NT2/D1 (cell line): ENCODE measurements around the gene ANKRD31.

Source experiments
- DNase-seq: peaks from one replicate; pipeline ENCODE4 v3.0.0-alpha.2; 2011; ENCODE audit warnings: low read depth, low spot score
- H3K27me3 ChIP-seq: 2 replicates; pipeline ENCODE4 v1.6.0; 2011; ENCODE audit warnings: mild to moderate bottlenecking; ENCODE audit not compliant: insufficient read length, insufficient read depth
- H3K36me3 ChIP-seq: 2 replicates; pipeline ENCODE4 v1.6.1; 2011; ENCODE audit warnings: mild to moderate bottlenecking, low read length, mixed read lengths; ENCODE audit not compliant: insufficient read depth, insufficient read length
- H3K4me1 ChIP-seq: 2 replicates; pipeline ENCODE4 v1.5.1; 2011; ENCODE audit not compliant: insufficient read depth, insufficient read length
- H3K4me3 ChIP-seq: 2 replicates; pipeline ENCODE4 v1.5.1; 2011; ENCODE audit warnings: low read depth; ENCODE audit not compliant: insufficient read length
- H3K9ac ChIP-seq: 2 replicates; pipeline ENCODE4 v1.6.0; 2011; ENCODE audit warnings: low read depth; ENCODE audit not compliant: insufficient read length
- H3K9me3 ChIP-seq: 2 replicates; pipeline ENCODE4 v1.5.1; 2011; ENCODE audit warnings: mild to moderate bottlenecking, low read length; ENCODE audit not compliant: insufficient read depth
- SUZ12 ChIP-seq: IDR thresholded peaks from 2 replicates; pipeline ENCODE4 v1.6.1; 2011; ENCODE audit not compliant: insufficient read length, insufficient read depth; ENCODE audit errors: extremely low read depth
- YY1 ChIP-seq: IDR thresholded peaks from 2 replicates; pipeline ENCODE4 v1.6.1; 2011; ENCODE audit not compliant: insufficient read length, insufficient read depth
- ZNF274 ChIP-seq: IDR thresholded peaks from 2 replicates; pipeline ENCODE4 v1.6.1; 2011; ENCODE audit warnings: mild to moderate bottlenecking, low read depth, low read length

ANKRD31 gene

GRCh38 chr5:75050415-75050814 lies 186.3 kb downstream of the ANKRD31 start:
- peaks cover 8% of the 10 kb centered on the region for H3K4me1 ChIP-seq
- peaks cover 25% of the 10 kb centered on the region for H3K27me3 ChIP-seq
- H3K9me3 ChIP-seq = no peaks in the 10 kb centered on the region
- no peak overlapping the region for H3K4me3 ChIP-seq
- no peak for DNase-seq
- TF ChIP-seq SUZ12 = no peak
- no peak for TF ChIP-seq YY1
- TF ChIP-seq ZNF274 = no peak
- peaks cover 22% of the 10 kb centered on the region for H3K36me3 ChIP-seq
- H3K9ac ChIP-seq = no peak overlapping the region

- Histone ChIP-seq H3K4me1 (peaks cover 8% of the 10 kb centered on the region), H3K4me3 (no peak overlapping the region), H3K36me3 (peaks cover 27% of the 10 kb centered on the region), H3K27me3 (peaks cover 25% of the 10 kb centered on the region), H3K9me3 (no peaks in the 10 kb centered on the region), H3K9ac (no peak overlapping the region)
- TF ChIP-seq ZNF274 (no peak), YY1 (no peak), SUZ12 (no peak)
- DNase-seq = peak; percentile 38
Observed at GRCh38 chr5:75049456-75050351, 187.0 kb downstream of the ANKRD31 start.

- Histone ChIP-seq H3K9me3 (no peaks in the 10 kb centered on the region), H3K4me3 (no peak overlapping the region), H3K36me3 (peaks cover 39% of the 10 kb centered on the region), H3K9ac (no peak overlapping the region), H3K27me3 (peaks cover 18% of the 10 kb centered on the region), H3K4me1 (peaks cover 8% of the 10 kb centered on the region)
- no peak for DNase-seq
- TF ChIP-seq ZNF274 (no peak), YY1 (no peak), SUZ12 (no peak)
Observed at GRCh38 chr5:75048457-75048953, 188.2 kb downstream of the ANKRD31 start.

- H3K27me3 ChIP-seq = peaks cover 18% of the 10 kb centered on the region
- no peaks in the 10 kb centered on the region for H3K9me3 ChIP-seq
- H3K4me3 ChIP-seq = no peak overlapping the region
- H3K36me3 ChIP-seq = peaks cover 50% of the 10 kb centered on the region
- TF ChIP-seq YY1 (no peak), ZNF274 (no peak)
- H3K9ac ChIP-seq = no peak overlapping the region
- H3K4me1 ChIP-seq = peaks cover 8% of the 10 kb centered on the region
- no peak for DNase-seq
Observed at GRCh38 chr5:75047356-75047755, 189.3 kb downstream of the ANKRD31 start.

GRCh38 chr5:75046366-75047142 lies 190.1 kb downstream of the ANKRD31 start:
- Histone ChIP-seq H3K4me1 (peaks cover 8% of the 10 kb centered on the region), H3K9ac (no peak overlapping the region), H3K36me3 (peaks cover 53% of the 10 kb centered on the region), H3K27me3 (peaks cover 11% of the 10 kb centered on the region), H3K9me3 (no peaks in the 10 kb centered on the region), H3K4me3 (no peak overlapping the region)
- no peak for DNase-seq
- no peak for TF ChIP-seq SUZ12
- no peak for TF ChIP-seq ZNF274
- no peak for TF ChIP-seq YY1

GRCh38 chr5:75045071-75045470 lies 191.6 kb downstream of the ANKRD31 start:
- Histone ChIP-seq H3K4me3 (no peak overlapping the region), H3K36me3 (peaks cover 59% of the 10 kb centered on the region), H3K27me3 (no peaks in the 10 kb centered on the region), H3K4me1 (no peaks in the 10 kb centered on the region), H3K9ac (no peak overlapping the region), H3K9me3 (no peaks in the 10 kb centered on the region)
- no peak for TF ChIP-seq ZNF274
- no peak for DNase-seq

GRCh38 chr5:75044406-75044805 lies 192.3 kb downstream of the ANKRD31 start:
- no peaks in the 10 kb centered on the region for H3K4me1 ChIP-seq
- no peak overlapping the region for H3K9ac ChIP-seq
- no peaks in the 10 kb centered on the region for H3K9me3 ChIP-seq
- DNase-seq = no peak
- peaks cover 58% of the 10 kb centered on the region for H3K36me3 ChIP-seq
- TF ChIP-seq SUZ12 (no peak), ZNF274 (no peak), YY1 (no peak)
- H3K27me3 ChIP-seq = no peaks in the 10 kb centered on the region
- no peak overlapping the region for H3K4me3 ChIP-seq
